HG03097 (cell line): ENCODE measurements around the gene GPR176.

Source experiments
- ATAC-seq: cut with Tn5 transposase; IDR thresholded peaks from one replicate; pipeline ENCODE4 v1.9.1; 2021; ENCODE audit not compliant: unreplicated experiment, low FRiP score

GPR176 gene

GRCh38 chr15:39788108-39788507 is 132.0 kb downstream of the GPR176 start:
- no peak for ATAC-seq

GRCh38 chr15:39787479-39787878 is 132.6 kb downstream of the GPR176 start:
- ATAC-seq = no peak

GRCh38 chr15:39786447-39787056 is 133.5 kb downstream of the GPR176 start:
- ATAC-seq = no peak

GRCh38 chr15:39785841-39786240 is 134.2 kb downstream of the GPR176 start:
- no peak for ATAC-seq

GRCh38 chr15:39785139-39785538 is 134.9 kb downstream of the GPR176 start:
- ATAC-seq = no peak

GRCh38 chr15:39784638-39785037 is 135.4 kb downstream of the GPR176 start:
- no peak for ATAC-seq

GRCh38 chr15:39784125-39784524 is 135.9 kb downstream of the GPR176 start:
- no peak for ATAC-seq

- ATAC-seq = no peak
Observed at GRCh38 chr15:39783244-39783820, 136.7 kb downstream of the GPR176 start.

GRCh38 chr15:39782441-39783138 is 137.5 kb downstream of the GPR176 start, which contains the start of gene FSIP1:
FSIP1 (minus strand) TSS chr15:39782841; CDS start chr15:39776524, 6,317 bp downstream.
- peak; percentile 92 for ATAC-seq

- ATAC-seq = no peak
Observed at GRCh38 chr15:39781967-39782302, 138.1 kb downstream of the GPR176 start.

GRCh38 chr15:39781147-39781966 is 138.7 kb downstream of the GPR176 start:
- no peak for ATAC-seq

- ATAC-seq = no peak
Observed at GRCh38 chr15:39778021-39778420, 142.0 kb downstream of the GPR176 start.

GRCh38 chr15:39777496-39777895 is 142.6 kb downstream of the GPR176 start:
- ATAC-seq = no peak

GRCh38 chr15:39776068-39776467 is 144.0 kb downstream of the GPR176 start:
- no peak for ATAC-seq

GRCh38 chr15:39774688-39775267 is 145.3 kb downstream of the GPR176 start:
- no peak for ATAC-seq

- ATAC-seq = no peak
Observed at GRCh38 chr15:39770748-39771689, 149.0 kb downstream of the GPR176 start.

GRCh38 chr15:39767921-39768320 is 152.1 kb downstream of the GPR176 start:
- ATAC-seq = no peak

GRCh38 chr15:39761006-39761405 is 159.1 kb downstream of the GPR176 start:
- ATAC-seq = no peak

- no peak for ATAC-seq
Observed at GRCh38 chr15:39756806-39757522, 163.1 kb downstream of the GPR176 start.
